ENCODE results near the gene ST3GAL4.

Gene ST3GAL4

DNA sequence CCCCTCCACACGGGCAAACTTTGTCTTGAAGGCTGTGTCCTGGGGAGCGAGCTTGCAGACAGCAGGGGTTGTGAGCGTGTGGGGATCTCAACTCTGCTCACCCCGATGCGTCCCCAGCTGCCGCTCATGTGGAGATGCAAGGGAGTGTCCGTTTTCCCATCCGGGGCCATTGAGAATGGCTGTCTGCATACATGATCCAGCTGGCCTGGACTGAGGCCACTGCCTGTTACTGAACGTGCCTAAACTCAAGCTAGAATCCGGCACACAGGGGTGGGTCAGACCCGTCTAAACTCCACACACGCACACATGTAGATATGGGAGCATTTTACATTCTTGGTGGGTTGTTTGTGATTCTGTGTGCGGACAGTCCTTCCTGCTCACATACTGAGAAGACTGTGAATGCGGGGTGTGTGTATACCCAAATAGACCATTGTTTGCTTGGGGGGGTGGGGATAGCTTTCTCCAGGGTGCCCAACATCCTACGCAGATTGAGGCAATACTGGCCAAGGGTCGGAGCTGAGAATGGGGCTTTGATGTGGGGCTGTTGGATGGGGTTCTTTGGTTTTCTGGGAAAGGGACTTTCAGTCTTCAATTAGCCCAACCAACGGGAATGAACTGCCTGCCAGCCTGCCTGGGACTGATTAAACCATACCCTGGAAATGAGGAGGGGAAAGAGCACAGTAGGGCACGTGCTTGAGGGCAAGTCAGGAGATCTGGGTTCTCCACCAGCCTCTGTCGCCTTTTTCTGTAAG, 60.4 kb downstream of the ST3GAL4 start:
- TF ChIP-seq TAF1 (IDR thresholded peaks at IDR 0.05; ENCODE audit: low read depth) (no peak), TEAD4 (IDR thresholded peaks at IDR 0.05) (no peak), NFIC (IDR thresholded peaks at IDR 0.05) (no peak), FOXM1 (IDR thresholded peaks at IDR 0.05; ENCODE audit: borderline replicate concordance, low read depth) (no peak), RAD21 (IDR thresholded peaks at IDR 0.05; ENCODE audit: low read depth) (no peak), TCF12 (IDR thresholded peaks at IDR 0.05; ENCODE audit: low read depth) (no peak), REST (IDR thresholded peaks at IDR 0.05; ENCODE audit: low read depth) (no peak), CREB1 (IDR thresholded peaks at IDR 0.05; ENCODE audit: low read depth) (no peak), CEBPB (IDR thresholded peaks at IDR 0.05) (no peak), EGR1 (IDR thresholded peaks at IDR 0.05) (no peak), EP300 (IDR thresholded peaks at IDR 0.05; ENCODE audit: borderline replicate concordance) (no peak), ZBTB7A (IDR thresholded peaks at IDR 0.05; ENCODE audit: low read depth) (no peak), USF1 (IDR thresholded peaks at IDR 0.05) (no peak), MAX (IDR thresholded peaks at IDR 0.05) (no peak), YY1 (IDR thresholded peaks at IDR 0.05; ENCODE audit: low read depth) (no peak)

GRCh38 chr11:126416542-126417090, 61.1 kb downstream of the ST3GAL4 start:
- TF ChIP-seq MAX (IDR thresholded peaks at IDR 0.05) (peak; percentile 86), TCF12 (IDR thresholded peaks at IDR 0.05; ENCODE audit: low read depth) (no peak), TAF1 (IDR thresholded peaks at IDR 0.05; ENCODE audit: low read depth) (no peak), TEAD4 (IDR thresholded peaks at IDR 0.05) (no peak), NFIC (IDR thresholded peaks at IDR 0.05) (no peak), YY1 (IDR thresholded peaks at IDR 0.05; ENCODE audit: low read depth) (0 out of 2 replicates have a peak, but pooled peaks have one; percentile 46), EP300 (IDR thresholded peaks at IDR 0.05; ENCODE audit: borderline replicate concordance) (no peak), FOXM1 (IDR thresholded peaks at IDR 0.05; ENCODE audit: borderline replicate concordance, low read depth) (no peak), RAD21 (IDR thresholded peaks at IDR 0.05; ENCODE audit: low read depth) (no peak), EGR1 (IDR thresholded peaks at IDR 0.05) (no peak), CEBPB (IDR thresholded peaks at IDR 0.05) (no peak)

GRCh38 chr11:126417091-126417862, 61.8 kb downstream of the ST3GAL4 start:
- TF ChIP-seq CREB1 (IDR thresholded peaks at IDR 0.05; ENCODE audit: low read depth) (no peak), CEBPB (IDR thresholded peaks at IDR 0.05) (no peak), MAX (IDR thresholded peaks at IDR 0.05) (no peak), RAD21 (IDR thresholded peaks at IDR 0.05; ENCODE audit: low read depth) (no peak)

GRCh38 chr11:126418887-126419286, 63.4 kb downstream of the ST3GAL4 start:
- TF ChIP-seq USF1 (IDR thresholded peaks at IDR 0.05) (no peak), FOXM1 (IDR thresholded peaks at IDR 0.05; ENCODE audit: borderline replicate concordance, low read depth) (no peak), REST (IDR thresholded peaks at IDR 0.05; ENCODE audit: low read depth) (no peak), TAF1 (IDR thresholded peaks at IDR 0.05; ENCODE audit: low read depth) (no peak), YY1 (IDR thresholded peaks at IDR 0.05; ENCODE audit: low read depth) (no peak)

Data from Ishikawa (cell line).